Prostate gland (tissue), 2 donors: Measurements from ENCODE around the gene KCNQ4. TPM values are rescaled to one million over a fixed set of nuclear protein-coding genes. Genes with fewer than 3 reads are reported as not detected.

Source experiments
- DNase-seq: peaks from one replicate; pipeline ENCODE4 v3.0.0-alpha.2; 2019; ENCODE audit warnings: low spot score
- H3K27ac ChIP-seq, 2 donors: fragments of 200-600 bp; sonication (generic); 2 replicates each; pipeline ENCODE4 v1.5.1; 2017 to 2019
- H3K27me3 ChIP-seq: fragments of 200-600 bp; sonication (generic); replicated peaks from 2 replicates; pipeline ENCODE4 v1.5.1; 2019; ENCODE audit not compliant: insufficient read depth
- H3K36me3 ChIP-seq, 2 donors: fragments of 200-600 bp; sonication (generic); 1 replicate in 1 of 2; 2 replicates in 1 of 2; pipeline versions ENCODE4 v1.5.1 to v1.8.1; 2017 to 2019
- H3K4me1 ChIP-seq: fragments of 200-600 bp; sonication (generic); replicated peaks from 2 replicates; pipeline ENCODE4 v1.5.1; 2019
- H3K4me3 ChIP-seq, 2 donors: fragments of 200-600 bp; sonication (generic); 2 replicates each; pipeline ENCODE4 v1.5.1; 2017 to 2019
- H3K9me3 ChIP-seq: fragments of 200-600 bp; sonication (generic); 2 replicates; pipeline ENCODE4 v1.5.1; 2017
- POLR2A ChIP-seq: fragments of 450-650 bp; IDR thresholded peaks from one replicate; pipeline ENCODE4 v1.6.1; 2016; ENCODE audit warnings: antibody characterized with exemption, mild to moderate bottlenecking
- POLR2AphosphoS5 ChIP-seq: sonication (generic); formaldehyde crosslinking; IDR thresholded peaks from one replicate; pipeline ENCODE4 v1.6.1; 2017; ENCODE audit warnings: antibody characterized with exemption
- WGBS: methylation state at CpG from one replicate; pipeline ENCODE4 v1.1.5; 2018; 5-methylcytosine and 5-hydroxymethylcytosine counted together
- intact Hi-C: fragments of 100-400 bp; cut with DNase I; formaldehyde crosslinking; loops from one replicate; pipeline ENCODE4 v1.14.2; 2022
- total RNA-seq, 2 donors: library from RNA; depleted of rRNA; stranded (reverse); fragments of >200 nt; gene quantifications; one replicate each; pipeline ENCODE4 v1.1.0, GENCODE V29; 2016
- TF ChIP-seq, protein P1 (sequence below), 4 experiments: fragments of 200-600 bp in 2 of 4; fragments of 450-650 bp in 2 of 4; sonication (generic) in 2 of 4; IDR thresholded peaks; 1 replicate in 3 of 4; 2 replicates in 1 of 4; pipeline ENCODE4 v1.5.1; 2016 to 2019; ENCODE audit warnings: antibody characterized with exemption in 4 of 4, mild to moderate bottlenecking in 2 of 4, moderate library complexity in 2 of 4

Gene KCNQ4
- total RNA-seq, 2 donors from 2014 or later, result 1.8 to 3.1 TPM

DNA sequence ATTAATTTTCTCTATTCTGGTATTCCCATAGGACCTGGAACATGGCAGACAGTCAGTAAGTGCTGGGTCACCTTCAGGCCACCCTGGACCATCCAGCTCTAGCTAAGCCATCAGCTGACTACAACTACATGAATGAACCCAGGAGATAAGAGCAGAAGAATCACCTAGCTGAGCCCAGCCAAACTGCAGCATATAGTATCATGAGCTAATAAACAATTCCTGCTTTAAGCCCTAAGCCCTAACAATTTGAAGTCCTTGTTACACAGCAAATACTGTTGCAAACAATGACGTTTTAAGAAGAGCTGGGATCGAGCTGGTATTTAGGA lies 92.8 kb downstream of the KCNQ4 start:
- TF ChIP-seq POLR2AphosphoS5, result no peak
- no peak for TF ChIP-seq POLR2A
- TF ChIP-seq, protein P1, sequence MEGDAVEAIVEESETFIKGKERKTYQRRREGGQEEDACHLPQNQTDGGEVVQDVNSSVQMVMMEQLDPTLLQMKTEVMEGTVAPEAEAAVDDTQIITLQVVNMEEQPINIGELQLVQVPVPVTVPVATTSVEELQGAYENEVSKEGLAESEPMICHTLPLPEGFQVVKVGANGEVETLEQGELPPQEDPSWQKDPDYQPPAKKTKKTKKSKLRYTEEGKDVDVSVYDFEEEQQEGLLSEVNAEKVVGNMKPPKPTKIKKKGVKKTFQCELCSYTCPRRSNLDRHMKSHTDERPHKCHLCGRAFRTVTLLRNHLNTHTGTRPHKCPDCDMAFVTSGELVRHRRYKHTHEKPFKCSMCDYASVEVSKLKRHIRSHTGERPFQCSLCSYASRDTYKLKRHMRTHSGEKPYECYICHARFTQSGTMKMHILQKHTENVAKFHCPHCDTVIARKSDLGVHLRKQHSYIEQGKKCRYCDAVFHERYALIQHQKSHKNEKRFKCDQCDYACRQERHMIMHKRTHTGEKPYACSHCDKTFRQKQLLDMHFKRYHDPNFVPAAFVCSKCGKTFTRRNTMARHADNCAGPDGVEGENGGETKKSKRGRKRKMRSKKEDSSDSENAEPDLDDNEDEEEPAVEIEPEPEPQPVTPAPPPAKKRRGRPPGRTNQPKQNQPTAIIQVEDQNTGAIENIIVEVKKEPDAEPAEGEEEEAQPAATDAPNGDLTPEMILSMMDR (IDR thresholded peaks at IDR 0.05), result no peak
- Histone ChIP-seq H3K27me3 (no peaks in the 10 kb centered on the region), H3K36me3 (no peaks in the 10 kb centered on the region), H3K4me1 (peaks cover 6% of the 10 kb centered on the region), H3K4me3 (no peak overlapping the region), H3K9me3 (no peaks in the 10 kb centered on the region), H3K27ac (no peak overlapping the region)
- intact Hi-C loops, result no loop called here
- DNase-seq, result no peak
- WGBS, result 95% methylated on average over 2 of the region's 2 CpGs

DNA sequence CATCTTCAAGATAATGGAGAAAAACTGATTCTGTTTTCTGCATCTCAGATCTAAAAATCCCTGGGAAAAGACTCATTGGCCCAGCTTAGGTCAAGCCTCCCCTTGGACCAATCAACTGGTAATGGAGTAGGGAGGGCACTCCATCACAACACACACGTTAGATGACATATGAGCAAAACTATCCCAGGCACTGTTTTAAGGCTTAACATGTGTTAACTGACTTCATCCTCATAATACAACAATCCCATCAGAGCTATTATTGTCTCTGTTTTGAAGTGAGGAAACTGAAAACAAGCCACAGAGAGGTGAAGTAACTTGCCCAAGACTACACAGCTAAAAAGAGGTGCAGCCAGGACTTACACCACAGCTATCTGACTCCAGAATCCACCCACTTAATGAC lies 93.3 kb downstream of the KCNQ4 start:
- 86% methylated on average over 1 of the region's 1 CpG for WGBS

DNA sequence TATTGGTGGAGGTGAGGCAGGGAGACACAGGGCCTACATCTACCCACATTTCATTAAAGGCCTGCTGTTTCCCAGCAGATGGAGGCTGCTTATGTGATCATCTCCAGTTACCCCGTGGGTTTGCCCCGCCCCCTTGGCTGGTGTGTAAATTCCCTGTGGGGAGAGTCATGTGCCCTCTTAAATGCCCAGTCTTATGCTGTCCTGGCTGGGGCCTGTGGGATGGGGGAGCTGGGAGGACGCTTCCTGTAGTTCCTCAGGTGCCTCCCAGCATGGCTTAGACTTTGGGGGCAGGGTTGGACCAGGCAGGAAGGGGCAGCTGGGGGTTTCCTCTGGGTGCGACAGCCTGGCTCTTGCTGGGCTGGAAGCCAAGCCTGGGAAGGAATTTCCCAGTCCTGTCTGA lies 94.1 kb downstream of the KCNQ4 start:
- 8% methylated on average over 4 of the region's 4 CpGs for WGBS
- Histone ChIP-seq H3K27ac (peak overlapping the region; percentile 24 to 64), H3K27me3 (no peaks in the 10 kb centered on the region), H3K9me3 (no peaks in the 10 kb centered on the region), H3K4me3 (no peak overlapping the region), H3K4me1 (peaks cover 6% of the 10 kb centered on the region), H3K36me3 (no peaks in the 10 kb centered on the region)
- peak; percentile 72 for DNase-seq
- TF ChIP-seq POLR2A (no peak), POLR2AphosphoS5 (peak; percentile 83)
- TF ChIP-seq, protein P1 (IDR thresholded peaks at IDR 0.05), result no peak
- intact Hi-C loops, result no loop called here

More for the DNA sequence above, 93.3 kb downstream of the KCNQ4 start:
- Histone ChIP-seq H3K4me1 (peaks cover 6% of the 10 kb centered on the region), H3K36me3 (no peaks in the 10 kb centered on the region), H3K27ac (peak overlapping the region in 1 of 2 donors; percentile 64), H3K9me3 (no peaks in the 10 kb centered on the region), H3K4me3 (no peak overlapping the region), H3K27me3 (no peaks in the 10 kb centered on the region)
- DNase-seq, result no peak
- intact Hi-C loops, result no loop called here
- TF ChIP-seq, protein P1 (IDR thresholded peaks at IDR 0.05), result no peak
- TF ChIP-seq POLR2A (no peak), POLR2AphosphoS5 (no peak)

DNA sequence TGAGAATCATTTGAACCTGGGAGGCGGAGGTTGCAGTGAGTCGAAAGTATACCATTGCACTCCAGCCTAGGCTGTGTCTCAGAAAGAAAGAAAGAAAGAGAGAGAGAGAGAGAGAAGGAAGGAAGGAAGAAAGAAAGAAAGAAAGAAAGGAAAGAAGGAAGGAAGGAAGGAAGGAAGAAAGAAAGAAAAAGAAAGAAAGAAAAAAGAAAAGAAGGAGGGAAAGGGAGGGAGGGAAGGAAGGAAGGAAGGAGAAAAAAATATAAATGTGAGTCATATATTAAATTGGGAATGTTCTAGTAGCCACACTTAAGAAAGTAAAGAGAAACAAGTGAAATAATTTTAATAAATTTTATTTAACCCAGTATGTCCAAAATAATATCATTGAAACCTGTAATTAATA lies 95.3 kb downstream of the KCNQ4 start:
- no peak for TF ChIP-seq POLR2AphosphoS5
- TF ChIP-seq POLR2A, result no peak
- TF ChIP-seq, protein P1 (IDR thresholded peaks at IDR 0.05), result no peak
- Histone ChIP-seq H3K27me3 (peaks cover under 1% of the 10 kb centered on the region), H3K9me3 (no peaks in the 10 kb centered on the region), H3K36me3 (no peaks in the 10 kb centered on the region), H3K4me1 (peaks cover 6% of the 10 kb centered on the region), H3K27ac (no peak overlapping the region), H3K4me3 (no peak overlapping the region)
- WGBS, result 89% methylated on average over 2 of the region's 2 CpGs
- no peak for DNase-seq
- intact Hi-C loops, result no loop called here

DNA sequence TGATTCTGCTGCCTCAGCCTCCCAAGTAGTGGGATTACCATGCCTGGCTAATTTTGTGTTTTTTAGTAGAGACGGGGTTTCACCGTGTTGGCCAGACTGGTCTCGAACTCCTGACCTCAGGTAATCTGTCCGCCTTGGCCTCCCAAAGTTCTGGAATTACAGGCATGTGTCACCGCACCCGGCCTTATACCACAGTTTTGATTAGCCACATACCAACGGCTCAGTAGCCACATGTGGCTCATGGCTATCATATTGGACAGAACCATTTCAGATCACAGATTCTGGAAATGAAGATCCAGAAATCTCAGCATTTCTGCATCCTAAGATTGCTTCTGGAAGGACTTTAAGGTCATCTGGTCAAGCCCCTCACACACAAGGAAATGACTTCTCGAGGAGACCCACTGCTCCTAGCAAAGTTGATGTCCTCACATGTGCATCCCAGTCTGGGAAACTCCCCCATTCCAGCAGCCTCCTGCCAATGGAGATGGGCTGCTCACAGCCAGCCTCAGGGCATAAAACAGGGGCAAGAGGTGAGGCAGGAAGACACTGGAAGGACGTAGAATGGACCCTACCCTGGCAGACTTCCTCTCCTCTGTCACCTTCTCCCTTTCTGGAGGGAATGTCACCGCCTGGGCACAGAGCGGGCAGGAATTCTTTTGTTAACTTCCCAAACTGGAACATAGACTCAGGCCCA lies 96.0 kb downstream of the KCNQ4 start:
- WGBS, result 92% methylated on average over 11 of the region's 11 CpGs
- Histone ChIP-seq H3K27ac (no peak overlapping the region), H3K4me1 (peaks cover 6% of the 10 kb centered on the region), H3K27me3 (peaks cover 2% of the 10 kb centered on the region), H3K36me3 (no peaks in the 10 kb centered on the region), H3K9me3 (no peaks in the 10 kb centered on the region), H3K4me3 (no peak overlapping the region)
- no peak for DNase-seq
- intact Hi-C loops, result no loop called here
- TF ChIP-seq POLR2AphosphoS5, result no peak
- no peak for TF ChIP-seq POLR2A
- TF ChIP-seq, protein P1 (IDR thresholded peaks at IDR 0.05), result no peak
